Eye (tissue), 1 donor: ENCODE results near the gene ANAPC10.
"Not testable (repeated sequence)": the region's sequence is repeated elsewhere in the genome, so short reads cannot be mapped to it uniquely, and the experiment has no call there.

ENCODE experiments used
- DNase-seq: peaks from one replicate; pipeline ENCODE4 v3.0.0-alpha.2; 2015

The ANAPC10 gene

GRCh38 chr4:145069361-145069760 is 28.6 kb downstream of the ANAPC10 start:
- no peak for DNase-seq

- no peak for DNase-seq
Measured at GRCh38 chr4:145066063-145066501, 31.9 kb downstream of the ANAPC10 start.

- DNase-seq = peak; percentile 81
Measured at GRCh38 chr4:145061318-145061920, 36.6 kb downstream of the ANAPC10 start.

GRCh38 chr4:145058256-145058655 is 39.7 kb downstream of the ANAPC10 start:
- no peak for DNase-seq

- DNase-seq = no peak
Measured at GRCh38 chr4:145056325-145057130, 41.5 kb downstream of the ANAPC10 start.

- DNase-seq = no peak
Measured at GRCh38 chr4:145055533-145056257, 42.3 kb downstream of the ANAPC10 start.

GRCh38 chr4:145049241-145049640 is 48.8 kb downstream of the ANAPC10 start:
- DNase-seq = no peak

- no peak for DNase-seq
Measured at GRCh38 chr4:145048817-145049216, 49.2 kb downstream of the ANAPC10 start.

GRCh38 chr4:145047151-145047550 is 50.8 kb downstream of the ANAPC10 start:
- DNase-seq = no peak

- no peak for DNase-seq
Measured at GRCh38 chr4:145045180-145045579, 52.8 kb downstream of the ANAPC10 start.

- peak; percentile 26 for DNase-seq
Measured at GRCh38 chr4:145044341-145044740, 53.7 kb downstream of the ANAPC10 start.

GRCh38 chr4:145043306-145043705 is 54.7 kb downstream of the ANAPC10 start:
- DNase-seq = peak; percentile 91

- DNase-seq = peak; percentile 46
Measured at GRCh38 chr4:145042601-145043285, 55.3 kb downstream of the ANAPC10 start.

- DNase-seq = no peak
Measured at GRCh38 chr4:145041378-145041777, 56.6 kb downstream of the ANAPC10 start.

- no peak for DNase-seq
Measured at GRCh38 chr4:145035494-145036136, 62.4 kb downstream of the ANAPC10 start.

GRCh38 chr4:145034727-145035211 is 63.2 kb downstream of the ANAPC10 start:
- peak; percentile 17 for DNase-seq

GRCh38 chr4:145019346-145019745 is 78.7 kb downstream of the ANAPC10 start:
- no peak for DNase-seq

- DNase-seq = no peak
Measured at GRCh38 chr4:145014365-145014764, 83.6 kb downstream of the ANAPC10 start.

- DNase-seq = peak; percentile 6
Measured at GRCh38 chr4:145012841-145013240, 85.2 kb downstream of the ANAPC10 start.

- no peak for DNase-seq
Measured at GRCh38 chr4:145011636-145012035, 86.4 kb downstream of the ANAPC10 start.

- DNase-seq = not testable (repeated sequence)
Measured at GRCh38 chr4:145010315-145010714, 87.7 kb downstream of the ANAPC10 start.

- DNase-seq = no peak
Measured at GRCh38 chr4:145003675-145004074, 94.3 kb downstream of the ANAPC10 start.
